ENCODE measurements around the gene SPEN. TPM values are rescaled to one million over a fixed set of nuclear protein-coding genes. Genes with fewer than 3 reads are reported as not detected.

Gene SPEN
- total and polyA plus RNA-seq, 9 of the 15 experiments (the other 6 are each of a cell fraction or from before 2014, with no cell fraction given): 5.7 to 87.5 (median 27.2) TPM

- TF ChIP-seq, protein P1, sequence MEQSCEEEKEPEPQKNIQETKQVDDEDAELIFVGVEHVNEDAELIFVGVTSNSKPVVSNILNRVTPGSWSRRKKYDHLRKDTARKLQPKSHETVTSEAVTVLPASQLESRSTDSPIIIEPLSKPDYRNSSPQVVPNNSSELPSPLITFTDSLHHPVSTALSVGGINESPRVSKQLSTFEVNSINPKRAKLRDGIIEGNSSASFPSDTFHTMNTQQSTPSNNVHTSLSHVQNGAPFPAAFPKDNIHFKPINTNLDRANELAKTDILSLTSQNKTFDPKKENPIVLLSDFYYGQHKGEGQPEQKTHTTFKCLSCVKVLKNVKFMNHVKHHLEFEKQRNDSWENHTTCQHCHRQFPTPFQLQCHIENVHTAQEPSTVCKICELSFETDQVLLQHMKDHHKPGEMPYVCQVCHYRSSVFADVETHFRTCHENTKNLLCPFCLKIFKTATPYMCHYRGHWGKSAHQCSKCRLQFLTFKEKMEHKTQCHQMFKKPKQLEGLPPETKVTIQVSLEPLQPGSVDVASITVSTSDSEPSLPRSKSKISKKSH (CRISPR knock-in tag; IDR thresholded peaks at IDR 0.05): no peak
- TF ChIP-seq, protein P2, sequence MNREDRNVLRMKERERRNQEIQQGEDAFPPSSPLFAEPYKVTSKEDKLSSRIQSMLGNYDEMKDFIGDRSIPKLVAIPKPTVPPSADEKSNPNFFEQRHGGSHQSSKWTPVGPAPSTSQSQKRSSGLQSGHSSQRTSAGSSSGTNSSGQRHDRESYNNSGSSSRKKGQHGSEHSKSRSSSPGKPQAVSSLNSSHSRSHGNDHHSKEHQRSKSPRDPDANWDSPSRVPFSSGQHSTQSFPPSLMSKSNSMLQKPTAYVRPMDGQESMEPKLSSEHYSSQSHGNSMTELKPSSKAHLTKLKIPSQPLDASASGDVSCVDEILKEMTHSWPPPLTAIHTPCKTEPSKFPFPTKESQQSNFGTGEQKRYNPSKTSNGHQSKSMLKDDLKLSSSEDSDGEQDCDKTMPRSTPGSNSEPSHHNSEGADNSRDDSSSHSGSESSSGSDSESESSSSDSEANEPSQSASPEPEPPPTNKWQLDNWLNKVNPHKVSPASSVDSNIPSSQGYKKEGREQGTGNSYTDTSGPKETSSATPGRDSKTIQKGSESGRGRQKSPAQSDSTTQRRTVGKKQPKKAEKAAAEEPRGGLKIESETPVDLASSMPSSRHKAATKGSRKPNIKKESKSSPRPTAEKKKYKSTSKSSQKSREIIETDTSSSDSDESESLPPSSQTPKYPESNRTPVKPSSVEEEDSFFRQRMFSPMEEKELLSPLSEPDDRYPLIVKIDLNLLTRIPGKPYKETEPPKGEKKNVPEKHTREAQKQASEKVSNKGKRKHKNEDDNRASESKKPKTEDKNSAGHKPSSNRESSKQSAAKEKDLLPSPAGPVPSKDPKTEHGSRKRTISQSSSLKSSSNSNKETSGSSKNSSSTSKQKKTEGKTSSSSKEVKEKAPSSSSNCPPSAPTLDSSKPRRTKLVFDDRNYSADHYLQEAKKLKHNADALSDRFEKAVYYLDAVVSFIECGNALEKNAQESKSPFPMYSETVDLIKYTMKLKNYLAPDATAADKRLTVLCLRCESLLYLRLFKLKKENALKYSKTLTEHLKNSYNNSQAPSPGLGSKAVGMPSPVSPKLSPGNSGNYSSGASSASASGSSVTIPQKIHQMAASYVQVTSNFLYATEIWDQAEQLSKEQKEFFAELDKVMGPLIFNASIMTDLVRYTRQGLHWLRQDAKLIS (CRISPR knock-in tag; IDR thresholded peaks at IDR 0.05): peak; percentile 42; the same call in 1 of the 2 replicates
- TF ChIP-seq, protein P3, sequence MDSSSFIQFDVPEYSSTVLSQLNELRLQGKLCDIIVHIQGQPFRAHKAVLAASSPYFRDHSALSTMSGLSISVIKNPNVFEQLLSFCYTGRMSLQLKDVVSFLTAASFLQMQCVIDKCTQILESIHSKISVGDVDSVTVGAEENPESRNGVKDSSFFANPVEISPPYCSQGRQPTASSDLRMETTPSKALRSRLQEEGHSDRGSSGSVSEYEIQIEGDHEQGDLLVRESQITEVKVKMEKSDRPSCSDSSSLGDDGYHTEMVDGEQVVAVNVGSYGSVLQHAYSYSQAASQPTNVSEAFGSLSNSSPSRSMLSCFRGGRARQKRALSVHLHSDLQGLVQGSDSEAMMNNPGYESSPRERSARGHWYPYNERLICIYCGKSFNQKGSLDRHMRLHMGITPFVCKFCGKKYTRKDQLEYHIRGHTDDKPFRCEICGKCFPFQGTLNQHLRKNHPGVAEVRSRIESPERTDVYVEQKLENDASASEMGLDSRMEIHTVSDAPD (CRISPR knock-in tag; IDR thresholded peaks at IDR 0.05): no peak
- TF ChIP-seq FOXJ2 (tag; IDR thresholded peaks at IDR 0.05): peak; percentile 90
- no peak for TF ChIP-seq NR1H2 (CRISPR knock-in tag; IDR thresholded peaks at IDR 0.05)
- TF ChIP-seq ZNF174 (CRISPR knock-in tag; IDR thresholded peaks at IDR 0.05): no peak
- TF ChIP-seq THRAP3 (IDR thresholded peaks at IDR 0.05; ENCODE audit: borderline replicate concordance): peak; percentile 54; the same call in 1 of the 2 replicates
- TF ChIP-seq TAL1 (IDR thresholded peaks at IDR 0.05): no peak
- no peak for TF ChIP-seq NCOA6 (IDR thresholded peaks at IDR 0.05)
- TF ChIP-seq THAP12 (CRISPR knock-in tag; IDR thresholded peaks at IDR 0.05): no peak
- no peak for TF ChIP-seq ZFPM2 (CRISPR knock-in tag; IDR thresholded peaks at IDR 0.05)
- no peak for TF ChIP-seq ZNF316 (IDR thresholded peaks at IDR 0.05)
- TF ChIP-seq CREB1 (IDR thresholded peaks at IDR 0.05): peak; percentile 31; the same call in 1 of the 2 replicates
- TF ChIP-seq CREB1 (CRISPR knock-in tag; IDR thresholded peaks at IDR 0.05): no peak; the same call in 1 of the 2 replicates
- peak; percentile 86 for TF ChIP-seq ATF3 (IDR thresholded peaks at IDR 0.05)
- TF ChIP-seq ATF3 (CRISPR knock-in tag; conservative IDR thresholded peaks at IDR 0.05): peak; percentile 74; the same call in 1 of the 2 replicates
- no peak for TF ChIP-seq SNIP1 (IDR thresholded peaks at IDR 0.05; ENCODE audit: low read depth)
- no peak for TF ChIP-seq NFYB (IDR thresholded peaks at IDR 0.05; ENCODE audit: extremely low read depth, insufficient read length)
- TF ChIP-seq SOX6 (IDR thresholded peaks at IDR 0.05): no peak
These were observed 1.6 kb downstream of the SPEN start (continued) for GRCh38 chr1:15848929-15849774.

Measured in K562 (cell line).